ELR (cell line): ENCODE data around the gene BACE2.

Experiments
- DNase-seq: peaks from one replicate; pipeline ENCODE4 v3.0.0-alpha.2; 2015; ENCODE audit warnings: low read depth

BACE2 gene

DNA sequence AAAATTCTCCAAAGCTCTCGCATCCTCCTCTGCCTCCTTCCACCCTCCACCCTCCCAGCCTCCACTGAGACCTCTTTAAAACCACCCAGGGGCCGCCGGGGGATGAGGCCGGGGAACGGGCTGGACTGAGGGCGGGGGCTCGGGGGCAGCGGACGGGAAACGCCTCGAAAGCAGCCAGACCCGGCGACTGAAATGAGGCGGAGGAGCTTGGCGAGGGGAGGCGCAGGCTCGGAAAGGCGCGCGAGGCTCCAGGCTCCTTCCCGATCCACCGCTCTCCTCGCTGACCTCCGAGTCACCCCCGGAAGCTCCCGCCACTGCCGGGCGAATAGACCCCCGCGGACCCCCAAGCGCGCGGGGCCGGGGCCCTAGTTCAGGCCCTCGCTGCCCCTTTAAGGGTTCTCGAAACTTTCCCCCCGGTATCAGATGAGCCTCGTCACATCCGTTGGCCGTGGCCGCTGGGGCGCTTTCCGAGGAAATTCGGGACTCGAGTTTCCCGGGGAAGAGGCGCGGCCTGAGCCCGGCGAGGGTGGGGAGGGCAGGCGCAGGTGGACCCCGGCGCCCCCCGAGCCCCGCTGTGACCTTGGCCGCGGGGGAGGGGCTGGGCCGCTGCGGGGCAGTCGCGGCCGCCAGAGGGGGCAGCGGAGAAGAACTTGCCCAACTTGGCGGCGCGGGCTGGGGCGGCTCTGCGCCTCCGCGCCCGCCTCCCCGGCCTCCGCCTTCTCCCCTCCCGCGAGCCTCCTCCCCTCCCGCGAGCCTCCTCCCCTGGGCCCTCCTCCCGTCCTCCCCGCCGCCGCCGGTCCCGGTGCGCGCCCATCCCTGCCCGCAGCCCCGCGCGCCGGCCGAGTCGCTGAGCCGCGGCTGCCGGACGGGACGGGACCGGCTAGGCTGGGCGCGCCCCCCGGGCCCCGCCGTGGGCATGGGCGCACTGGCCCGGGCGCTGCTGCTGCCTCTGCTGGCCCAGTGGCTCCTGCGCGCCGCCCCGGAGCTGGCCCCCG lies at the start of gene BACE2:
BACE2 (plus strand) TSS at position 813 of the 995 bp plus-strand sequence; CDS start at position 917, 104 bp downstream.
- peak; percentile 42 for DNase-seq

DNA sequence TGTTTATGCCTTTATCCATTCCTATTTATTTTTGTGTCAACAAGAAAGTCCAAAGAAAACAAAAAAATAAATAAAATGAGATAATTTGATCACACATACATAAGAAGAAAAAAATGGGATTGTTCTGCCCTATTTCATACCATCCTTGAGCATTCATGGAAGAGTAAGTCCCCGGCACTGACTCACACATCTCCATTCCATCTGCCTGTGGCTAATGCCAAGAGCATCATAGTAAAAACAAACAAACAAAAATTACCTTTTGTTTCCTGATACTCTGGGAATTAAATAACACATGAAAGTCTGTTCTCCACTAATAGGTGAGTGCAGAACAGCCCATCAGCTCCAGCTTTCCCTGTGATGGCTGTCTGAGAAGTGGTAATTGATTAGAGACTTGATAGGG lies 48.1 kb upstream of the BACE2 start:
- no peak for DNase-seq

DNA sequence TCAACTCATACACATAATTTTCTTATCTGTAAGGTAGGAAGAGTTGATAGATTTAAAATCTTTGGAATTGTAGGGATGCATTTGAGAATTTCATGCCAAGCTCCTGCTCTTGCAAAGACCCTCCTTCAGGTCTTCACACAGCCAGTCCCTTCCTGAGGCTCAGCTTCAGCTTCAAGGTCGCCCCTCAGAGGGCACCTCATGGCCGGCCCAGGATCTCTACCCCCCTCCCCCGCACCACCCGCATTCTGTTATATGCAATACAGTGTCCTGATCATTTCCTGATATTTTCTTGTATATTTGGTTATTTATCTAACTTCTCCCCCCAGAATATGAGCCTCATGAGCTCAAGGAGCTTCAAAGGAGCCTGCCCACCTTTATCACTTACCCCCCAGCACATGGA lies 47.0 kb upstream of the BACE2 start:
- DNase-seq = no peak

DNA sequence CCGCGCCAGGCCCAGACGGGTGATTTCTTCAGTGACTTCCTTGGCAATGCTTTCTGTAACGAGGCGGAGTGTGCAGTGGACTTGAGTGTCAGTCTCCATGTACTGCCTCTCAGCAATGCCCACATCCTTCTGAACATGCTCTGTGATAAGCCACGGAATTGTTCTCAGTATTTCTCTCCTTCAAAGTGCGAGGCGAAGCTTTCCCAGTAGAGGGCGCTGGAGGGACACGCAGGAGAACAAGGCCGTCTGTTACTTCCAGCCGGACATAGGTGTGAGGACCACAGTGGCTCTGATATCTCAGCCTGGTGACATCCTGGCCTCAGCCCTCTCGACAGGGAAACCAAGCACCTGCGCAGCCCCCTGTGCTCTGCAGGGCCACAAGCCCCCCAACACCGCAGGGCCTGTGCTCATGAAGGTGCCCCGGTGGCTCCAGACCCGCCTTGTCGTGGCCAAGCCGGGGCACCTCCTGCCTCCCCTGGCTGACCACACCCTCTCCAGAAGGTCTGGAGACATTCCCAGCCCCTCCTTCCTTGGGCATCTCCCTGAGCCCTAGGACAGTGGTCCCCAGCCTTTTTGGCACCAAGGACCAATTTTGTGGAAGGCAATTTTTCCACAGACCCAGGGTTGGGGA lies 46.1 kb upstream of the BACE2 start:
- peak; percentile 35 for DNase-seq

DNA sequence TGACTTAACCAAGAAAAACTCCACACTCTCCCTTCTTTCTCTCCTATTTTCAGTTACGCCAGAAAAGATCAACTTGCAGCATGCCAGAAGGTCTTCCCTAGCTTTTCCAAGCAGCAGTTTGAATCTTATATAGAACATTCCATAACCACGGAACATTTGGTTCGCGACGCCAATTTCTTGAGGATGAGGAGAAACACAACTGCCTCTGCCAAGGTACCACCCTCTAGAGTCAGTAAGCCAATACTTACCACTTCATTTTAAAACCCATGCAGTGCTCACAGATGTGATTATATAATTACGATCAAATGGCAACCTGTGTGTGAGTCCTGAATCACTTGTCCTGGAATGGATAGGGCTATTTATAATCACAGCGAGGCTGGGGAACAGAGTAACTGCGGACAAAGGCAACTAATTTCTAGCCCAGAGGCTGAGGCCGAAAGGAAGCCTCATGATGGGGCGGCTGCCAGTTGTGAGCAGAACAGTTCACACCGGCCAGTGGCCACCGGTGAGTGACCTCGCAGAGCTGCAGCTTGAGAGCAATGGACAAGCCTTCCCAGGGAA lies 43.2 kb upstream of the BACE2 start:
- no peak for DNase-seq

DNA sequence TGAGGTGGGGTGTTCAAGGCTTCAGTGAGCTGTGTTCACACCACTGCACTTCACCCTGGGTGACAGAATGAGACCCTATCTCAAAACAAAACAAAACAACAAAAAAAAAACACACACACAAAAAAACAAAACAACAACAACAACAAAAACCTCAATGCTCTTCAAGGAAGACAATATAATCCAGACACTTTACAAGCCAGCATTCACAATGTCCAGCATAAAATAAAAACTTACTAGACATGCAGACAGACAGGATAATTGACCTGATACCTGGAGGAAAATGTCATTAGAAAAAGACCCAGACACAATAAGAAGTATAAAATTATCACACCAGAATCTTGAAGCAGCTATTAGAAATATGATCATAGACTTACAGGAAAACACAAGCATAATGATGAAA lies 39.0 kb upstream of the BACE2 start:
- no peak for DNase-seq

DNA sequence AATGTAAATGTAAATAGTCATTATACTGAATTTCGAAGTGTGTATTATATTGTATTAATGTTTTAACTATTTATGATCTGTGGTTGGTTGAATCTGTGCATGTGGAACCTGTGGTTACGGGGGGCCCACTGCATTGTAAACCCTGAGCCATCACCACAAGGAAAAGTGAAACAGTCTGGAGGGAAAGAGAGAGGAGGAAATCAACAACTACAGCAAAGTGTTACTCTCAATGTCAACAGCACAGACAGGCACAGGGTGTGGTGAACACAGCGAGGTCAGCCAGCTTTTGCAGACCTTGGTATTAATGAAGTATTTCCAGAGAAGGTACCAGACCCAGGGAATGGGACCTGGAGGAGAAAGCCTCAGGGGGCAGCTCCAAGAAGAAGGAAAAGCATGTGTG lies 37.1 kb upstream of the BACE2 start:
- DNase-seq = no peak

DNA sequence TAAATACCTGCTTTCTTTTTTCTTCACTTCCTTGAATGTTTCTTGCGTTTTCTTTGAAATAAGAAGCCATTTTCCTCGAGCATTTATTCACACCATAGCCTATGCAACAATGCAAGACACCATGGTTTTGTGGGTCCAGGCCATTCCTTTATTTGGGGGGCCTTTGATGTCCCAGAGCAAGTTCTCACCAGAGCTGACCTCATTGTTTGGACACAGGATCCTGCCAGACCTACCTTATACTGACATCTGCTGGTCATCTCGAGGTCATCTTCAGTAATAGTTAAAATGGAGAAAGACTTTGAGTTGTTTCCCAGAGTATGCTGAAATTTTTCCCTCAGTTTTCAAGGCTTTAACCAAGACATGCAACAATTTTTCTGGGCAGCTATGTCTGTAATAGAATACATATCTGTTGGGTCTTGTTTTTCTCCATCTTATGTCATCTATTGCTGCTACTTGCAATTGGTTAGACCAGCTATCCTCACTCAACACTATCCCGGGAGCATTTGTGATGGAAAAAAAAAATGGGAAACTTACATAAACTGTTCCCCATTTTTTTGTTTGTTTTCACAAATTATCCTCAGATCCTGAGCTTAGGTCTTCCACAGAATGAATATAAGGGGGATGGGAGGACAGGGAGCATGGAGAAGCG lies 34.0 kb upstream of the BACE2 start:
- DNase-seq = peak; percentile 26

DNA sequence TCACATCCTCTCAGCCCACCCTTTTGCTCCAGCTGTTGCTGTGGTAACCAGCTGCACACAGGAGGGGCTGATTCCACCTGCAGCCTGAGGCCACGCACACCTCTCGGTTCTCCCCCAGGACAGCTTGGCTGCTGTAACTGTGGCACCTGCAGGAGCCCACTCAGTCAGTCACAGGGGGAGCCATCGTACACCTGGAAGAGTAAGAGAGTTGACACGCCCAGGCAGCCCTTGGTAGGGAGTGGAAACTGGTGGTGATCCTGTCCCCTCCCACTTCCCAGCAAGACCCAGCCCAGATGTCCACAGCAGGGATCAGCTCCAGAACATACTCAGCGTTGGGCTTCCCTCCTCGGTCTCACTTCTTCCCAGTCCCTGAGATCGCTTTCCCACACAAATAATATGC lies 32.2 kb upstream of the BACE2 start:
- no peak for DNase-seq

DNA sequence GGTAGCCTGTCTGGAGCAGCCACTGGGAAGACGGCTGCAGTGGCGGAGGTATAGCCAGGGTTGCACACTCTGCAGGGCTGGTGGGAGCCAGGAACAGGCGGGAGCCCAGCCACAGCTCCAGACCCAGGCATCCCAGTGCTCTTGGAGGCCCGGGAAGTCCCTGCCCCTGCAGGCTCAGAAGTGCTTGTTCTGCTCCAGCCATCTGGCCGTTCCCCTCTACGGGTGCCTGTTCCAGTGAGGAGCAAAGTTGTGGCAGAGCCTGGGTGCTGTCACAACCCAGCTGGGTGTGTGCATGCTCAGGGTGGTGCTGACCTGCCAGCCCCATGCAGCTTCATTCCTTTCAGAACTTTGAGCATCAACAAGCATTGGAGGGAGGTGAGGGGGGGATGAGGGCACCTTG lies 31.7 kb upstream of the BACE2 start:
- no peak for DNase-seq

DNA sequence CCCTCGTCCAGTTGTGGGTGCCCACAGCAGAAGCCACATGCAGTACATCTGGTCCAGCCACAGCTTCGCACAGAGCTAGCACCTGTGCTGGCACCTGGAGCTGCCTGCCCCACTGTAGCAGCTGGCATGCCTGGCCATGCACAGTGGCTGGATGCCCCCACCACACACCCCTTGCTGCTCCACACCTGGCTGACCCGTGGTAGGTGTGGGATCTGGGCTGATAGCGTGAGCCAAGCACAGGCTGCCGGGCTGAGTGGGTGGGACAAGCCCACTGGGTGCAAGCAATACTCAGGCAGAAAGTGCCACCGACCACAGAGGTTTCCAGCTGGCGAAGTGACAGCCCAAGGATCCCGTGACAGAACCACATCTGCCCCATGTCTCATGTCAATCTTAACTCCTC lies 30.6 kb upstream of the BACE2 start:
- no peak for DNase-seq

DNA sequence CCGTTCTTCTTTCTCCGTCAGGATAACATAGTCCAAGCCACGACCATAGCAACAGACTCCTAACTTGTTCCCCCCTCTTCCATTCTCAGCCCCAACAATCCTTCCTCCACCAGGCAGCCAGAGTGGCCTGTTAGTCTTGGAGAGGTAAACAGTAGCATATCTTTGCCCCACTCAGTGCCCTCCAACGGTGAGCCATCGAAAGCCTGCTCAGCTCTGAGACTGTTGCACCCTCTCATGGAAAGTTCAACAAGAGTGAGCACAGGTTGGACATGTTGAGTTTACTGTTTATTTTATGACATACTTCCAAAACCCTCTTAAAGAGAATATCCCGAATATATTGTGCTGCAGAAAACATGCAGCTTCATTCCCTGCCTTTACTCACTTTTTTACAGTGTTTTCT lies 30.1 kb upstream of the BACE2 start:
- DNase-seq = no peak

DNA sequence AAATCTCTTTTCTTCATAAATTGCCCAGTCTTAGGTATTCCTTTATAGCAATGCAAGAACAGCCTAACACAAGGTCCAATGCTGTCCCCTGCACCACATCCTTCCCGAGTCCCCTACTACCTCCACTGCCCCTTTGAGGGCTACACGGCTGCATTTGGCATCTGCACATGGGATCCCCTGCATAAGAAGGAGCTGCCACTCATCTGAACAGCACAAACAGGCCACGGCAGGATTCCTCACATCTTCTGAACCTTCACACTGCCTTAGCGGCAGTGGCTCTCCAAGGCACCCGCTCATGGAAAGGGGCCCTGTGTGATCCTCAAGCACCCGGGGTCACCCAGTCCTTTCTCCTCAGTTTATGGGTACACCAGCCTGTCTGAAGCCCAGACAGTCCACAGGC lies 29.2 kb upstream of the BACE2 start:
- DNase-seq = no peak

DNA sequence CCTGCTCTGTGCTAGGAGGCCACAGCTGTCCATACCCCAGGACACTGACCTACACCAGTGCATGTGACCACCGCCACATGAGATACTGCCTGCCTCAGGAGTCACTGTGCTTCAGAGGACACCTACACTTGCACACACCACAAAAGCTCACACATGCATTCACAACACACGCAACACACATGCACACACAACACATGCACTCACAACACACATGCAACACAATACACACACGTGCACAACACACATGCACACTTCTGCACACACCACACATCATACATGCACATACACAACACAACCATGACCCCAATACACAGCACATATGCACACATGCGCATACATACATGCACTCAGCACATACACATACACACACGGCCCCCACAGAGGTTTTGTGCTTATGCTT lies 28.7 kb upstream of the BACE2 start:
- DNase-seq = no peak

DNA sequence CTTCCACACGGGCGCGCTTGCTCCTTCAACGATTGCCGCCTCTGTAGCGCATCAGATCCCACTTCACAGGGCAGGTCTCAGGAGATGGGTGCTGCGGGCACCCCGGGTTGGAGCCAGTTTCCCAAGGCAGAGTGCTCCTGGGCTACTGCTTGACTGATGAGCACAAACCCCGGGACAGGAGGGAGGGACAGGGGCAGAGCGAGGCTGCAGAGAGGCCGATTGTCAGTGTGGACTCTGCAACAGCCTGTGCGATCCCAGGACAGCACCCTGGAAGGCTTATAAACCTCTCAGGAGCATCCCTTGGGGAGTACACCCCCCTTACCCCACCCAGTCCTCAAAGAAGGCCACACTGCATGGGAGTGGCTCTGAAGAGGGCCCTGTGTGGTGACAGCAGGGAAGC lies 28.0 kb upstream of the BACE2 start:
- DNase-seq = no peak

DNA sequence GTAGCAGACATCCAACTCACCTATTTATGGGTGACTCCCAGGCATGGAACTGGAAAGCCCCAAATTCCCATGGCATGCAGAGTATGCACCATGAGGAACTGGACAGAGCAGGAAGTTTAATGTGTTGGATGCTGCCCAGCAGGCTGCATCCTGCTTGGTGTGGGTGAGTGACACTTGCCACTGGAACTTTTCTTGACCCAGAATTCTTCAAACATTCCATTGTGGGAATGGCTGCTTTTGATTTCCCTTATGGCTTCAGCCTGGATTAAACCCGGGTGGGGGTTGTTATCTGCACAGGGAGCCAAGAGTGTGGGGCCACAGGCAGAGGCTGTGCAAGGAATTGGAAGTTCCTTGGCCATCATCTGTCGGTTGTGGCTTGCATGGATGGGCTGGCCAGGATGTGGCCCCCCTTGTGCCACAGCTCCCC lies 26.9 kb upstream of the BACE2 start:
- peak; percentile 2 for DNase-seq

DNA sequence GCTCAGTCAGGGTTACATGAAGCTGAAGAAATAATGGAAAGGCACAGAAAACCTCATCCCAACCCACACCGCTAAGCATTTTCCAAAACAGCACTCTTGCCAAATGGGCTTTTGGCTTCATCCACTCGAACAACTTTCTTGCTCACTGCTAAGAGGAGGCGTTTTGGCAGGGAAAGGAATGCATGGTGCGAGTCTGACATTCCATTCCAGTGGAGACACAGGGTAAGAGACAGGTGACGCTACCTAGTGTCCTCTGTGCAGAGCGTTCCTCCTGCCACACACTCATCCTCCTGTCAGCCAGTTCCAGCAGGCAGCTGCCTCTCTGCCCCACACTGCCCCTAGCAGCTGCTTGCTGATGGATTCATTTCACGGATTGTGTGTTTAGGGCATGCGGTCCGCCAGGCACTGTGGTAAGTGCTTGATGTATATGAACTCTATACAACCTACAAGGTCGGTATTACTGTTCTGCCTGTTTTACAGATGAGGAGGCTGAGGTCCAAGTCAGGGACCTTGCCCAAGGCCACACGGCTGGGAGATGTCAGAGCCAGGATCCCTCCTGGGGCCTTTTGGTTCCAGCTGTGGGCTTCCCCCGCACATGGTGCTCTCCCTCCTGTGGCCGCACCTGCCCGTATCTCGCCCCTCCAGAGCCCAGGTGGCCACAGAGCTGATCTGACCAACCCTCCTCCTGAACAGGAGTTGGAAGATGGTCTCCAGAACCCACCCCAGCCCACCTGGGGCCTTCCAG lies 25.7 kb upstream of the BACE2 start:
- DNase-seq = no peak

DNA sequence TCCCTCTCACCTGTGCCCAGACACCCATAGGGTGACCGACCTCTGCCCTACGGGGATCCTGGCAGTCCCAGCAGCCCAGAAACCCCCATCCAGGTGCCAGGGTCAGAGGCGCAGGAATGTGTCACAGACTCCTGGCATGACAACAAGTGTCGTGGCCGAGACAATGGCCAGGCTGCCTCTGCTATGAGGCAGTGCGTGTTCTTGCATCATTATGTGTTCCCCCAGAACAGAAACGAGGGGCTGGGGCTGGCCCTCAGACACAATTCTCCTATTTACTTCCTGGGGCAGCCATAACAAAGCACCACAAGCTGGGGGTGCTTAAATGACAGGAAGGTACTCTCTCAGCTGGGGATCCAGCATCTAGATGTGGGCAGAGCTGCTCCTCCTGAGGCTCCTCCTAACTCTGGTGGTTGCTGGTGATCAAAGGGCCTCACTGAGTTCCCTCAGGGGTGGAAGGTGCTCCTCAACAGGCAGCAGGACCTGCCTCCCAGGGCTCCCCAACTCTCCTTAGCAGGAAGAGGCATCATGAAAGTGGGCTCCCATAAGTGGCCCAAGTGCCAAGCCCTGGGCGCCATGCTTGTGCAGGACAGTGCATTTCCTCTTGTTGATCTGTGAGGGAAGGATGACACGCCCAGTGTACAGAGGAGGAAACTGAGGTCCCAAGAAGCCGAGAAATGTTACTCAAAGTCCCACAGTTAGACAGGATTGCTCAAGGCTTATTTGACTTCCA lies 24.2 kb upstream of the BACE2 start:
- no peak for DNase-seq

DNA sequence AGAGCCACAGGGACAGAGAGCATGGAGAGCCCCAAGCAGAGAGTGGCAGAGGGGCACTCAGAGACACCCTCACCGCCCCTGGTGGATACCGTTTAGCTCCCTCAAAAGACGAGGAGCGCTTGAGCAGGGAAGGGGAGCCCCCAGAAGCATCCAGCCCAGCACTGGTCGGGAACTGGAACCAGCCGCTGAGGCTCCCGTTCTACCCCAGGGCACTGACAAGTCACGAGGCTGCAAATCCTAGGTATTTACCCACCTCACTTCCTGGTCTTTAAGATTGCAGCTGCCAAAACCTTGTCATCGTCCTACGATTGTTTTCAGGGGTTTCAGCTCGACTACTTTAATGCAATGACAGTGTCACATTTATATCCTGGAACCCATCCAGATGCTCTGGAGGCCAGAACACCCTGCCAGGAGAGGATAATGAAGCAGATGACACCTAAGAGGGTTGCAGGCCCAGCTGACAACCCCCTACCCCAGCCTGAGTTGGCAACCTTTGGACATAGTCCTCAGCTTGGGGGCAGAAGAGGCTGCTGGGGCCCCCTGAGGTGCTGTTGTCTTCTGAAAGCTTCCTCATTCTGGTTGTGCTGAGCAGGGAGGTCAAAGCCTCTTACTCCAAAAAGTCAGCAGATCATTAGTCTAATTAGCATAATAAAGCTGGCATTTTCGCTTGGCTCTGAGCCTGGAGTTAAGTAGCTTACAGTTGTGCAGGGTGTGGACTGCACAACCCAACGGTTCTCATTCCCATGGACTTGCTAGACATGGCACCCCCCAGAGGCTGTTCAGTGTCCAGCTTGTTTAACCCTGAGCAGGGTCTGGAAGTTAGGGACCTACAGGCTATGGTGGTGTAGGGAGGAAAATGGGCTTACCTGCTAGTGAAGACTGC lies 20.6 kb upstream of the BACE2 start:
- DNase-seq = no peak

DNA sequence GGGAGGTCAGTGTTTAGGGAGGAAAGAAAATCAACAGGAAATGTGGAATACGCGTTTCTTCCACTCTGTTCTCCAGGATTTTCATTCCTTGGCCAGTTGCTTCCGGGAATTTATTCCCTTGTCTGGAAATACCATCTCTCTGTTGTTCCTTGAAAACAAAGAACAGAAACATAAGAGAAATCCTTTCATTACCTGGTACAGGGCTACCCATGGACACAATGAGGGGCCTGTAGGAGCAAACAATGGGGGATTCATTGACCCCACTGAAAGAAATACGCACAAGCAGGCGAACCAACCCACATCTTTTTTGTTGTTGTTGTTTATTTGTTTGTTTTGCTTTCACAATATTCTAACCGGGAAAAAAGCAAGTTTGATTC lies 20.0 kb upstream of the BACE2 start:
- DNase-seq = no peak
